ENCODE results near the gene TRIP6. TPM values are rescaled to one million over a fixed set of nuclear protein-coding genes. Genes with fewer than 3 reads are reported as not detected.

TRIP6 gene
- total RNA-seq, 2 donors from 2014 or later, result 41.6 to 64.4 TPM

- DNase-seq (ENCODE audit: low spot score), result no peak
- Histone ChIP-seq H3K4me1 (peaks cover 0 to 33% of the 10 kb centered on the region in 2 donors), H3K4me3 (no peak overlapping the region), H3K27ac (no peak overlapping the region), H3K9me3 (no peaks in the 10 kb centered on the region), H3K36me3 (peaks cover 85% of the 10 kb centered on the region), H3K27me3 (no peaks in the 10 kb centered on the region)
- TF ChIP-seq CTCF (IDR thresholded peaks at IDR 0.05), result no peak
These were observed 17.7 kb downstream of the TRIP6 start for GRCh38 chr7:100884736-100885439.

- Histone ChIP-seq H3K4me3 (no peak overlapping the region), H3K27ac (no peak overlapping the region), H3K36me3 (peaks cover 83% of the 10 kb centered on the region)
These were observed 18.4 kb downstream of the TRIP6 start for GRCh38 chr7:100885440-100886141.

GRCh38 chr7:100886142-100886935 is 19.2 kb downstream of the TRIP6 start:
- Histone ChIP-seq H3K4me1 (peaks cover 0 to 38% of the 10 kb centered on the region in 2 donors), H3K36me3 (peaks cover 76% of the 10 kb centered on the region), H3K27ac (no peak overlapping the region), H3K4me3 (no peak overlapping the region), H3K27me3 (peaks cover 0 to 3% of the 10 kb centered on the region in 2 donors), H3K9me3 (no peaks in the 10 kb centered on the region)
- no peak for TF ChIP-seq CTCF (IDR thresholded peaks at IDR 0.05)
- DNase-seq (ENCODE audit: low spot score), result no peak

More at GRCh38 chr7:100885440-100886141, 18.4 kb downstream of the TRIP6 start:
- H3K4me1 ChIP-seq, result peaks cover 0 to 33% of the 10 kb centered on the region in 2 donors
- no peaks in the 10 kb centered on the region for H3K27me3 ChIP-seq
- DNase-seq (ENCODE audit: low spot score), result no peak
- TF ChIP-seq CTCF (IDR thresholded peaks at IDR 0.05), result no peak
- no peaks in the 10 kb centered on the region for H3K9me3 ChIP-seq

GRCh38 chr7:100886936-100887515 is 19.8 kb downstream of the TRIP6 start:
- TF ChIP-seq CTCF (IDR thresholded peaks at IDR 0.05), result no peak
- Histone ChIP-seq H3K4me3 (no peak overlapping the region), H3K27ac (no peak overlapping the region), H3K27me3 (peaks cover 0 to 3% of the 10 kb centered on the region in 2 donors), H3K4me1 (peaks cover 0 to 38% of the 10 kb centered on the region in 2 donors), H3K36me3 (peaks cover 69% of the 10 kb centered on the region), H3K9me3 (no peaks in the 10 kb centered on the region)
- no peak for DNase-seq (ENCODE audit: low spot score)

GRCh38 chr7:100887516-100888290 is 20.5 kb downstream of the TRIP6 start:
- Histone ChIP-seq H3K4me1 (peaks cover 0 to 38% of the 10 kb centered on the region in 2 donors), H3K9me3 (no peaks in the 10 kb centered on the region), H3K27ac (no peak overlapping the region), H3K27me3 (peaks cover 0 to 3% of the 10 kb centered on the region in 2 donors), H3K36me3 (peaks cover 62% of the 10 kb centered on the region), H3K4me3 (no peak overlapping the region)
- no peak for TF ChIP-seq CTCF (IDR thresholded peaks at IDR 0.05)
- DNase-seq (ENCODE audit: low spot score), result no peak
